ENCODE data around the gene IL17RE. TPM values are rescaled to one million over a fixed set of nuclear protein-coding genes. Genes with fewer than 3 reads are reported as not detected.
A peak's percentile ranks its signal among the peaks of the same experiment; 100 is the strongest.

IL17RE gene
- total and polyA plus RNA-seq, 9 of the 15 experiments (the other 6 are each of a cell fraction or from before 2014, with no cell fraction given): 0.32 to 1.9 (median 0.51) TPM; not detected in 4

DNA sequence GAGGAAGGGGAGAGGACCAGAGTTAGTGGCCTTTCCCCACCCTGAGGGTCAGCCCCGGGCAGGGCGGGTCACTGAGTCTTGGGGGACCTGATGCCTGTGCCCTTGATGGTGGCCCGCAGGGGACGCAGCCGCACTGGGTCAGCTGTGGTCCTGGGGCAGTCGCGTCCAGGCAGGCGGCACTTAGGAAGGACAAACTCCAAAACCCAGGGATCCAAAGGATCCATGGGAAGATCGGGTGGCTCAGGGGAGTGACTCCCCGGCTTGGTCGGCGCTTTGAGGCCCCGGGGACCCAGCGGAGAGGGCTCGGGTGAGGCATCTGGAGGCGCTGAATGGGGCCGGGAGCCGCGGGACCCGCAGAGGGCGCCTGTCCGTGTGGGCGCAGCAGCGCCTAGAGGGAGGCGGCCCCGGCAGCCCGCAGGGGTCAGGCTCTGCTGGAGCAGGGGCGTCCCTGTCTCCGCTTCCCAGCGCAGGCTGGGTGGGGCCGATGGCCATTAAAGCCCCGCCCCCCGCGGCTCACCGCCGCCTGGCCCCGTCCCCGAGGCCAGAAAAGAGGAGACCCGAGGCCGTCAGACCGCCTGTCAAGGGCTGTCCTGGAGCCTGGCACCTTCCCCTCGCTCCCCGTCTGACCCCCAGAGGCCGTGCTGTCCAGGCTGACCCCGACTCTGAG, 40.1 kb upstream of the IL17RE start (continued):
- TF ChIP-seq, protein P1, sequence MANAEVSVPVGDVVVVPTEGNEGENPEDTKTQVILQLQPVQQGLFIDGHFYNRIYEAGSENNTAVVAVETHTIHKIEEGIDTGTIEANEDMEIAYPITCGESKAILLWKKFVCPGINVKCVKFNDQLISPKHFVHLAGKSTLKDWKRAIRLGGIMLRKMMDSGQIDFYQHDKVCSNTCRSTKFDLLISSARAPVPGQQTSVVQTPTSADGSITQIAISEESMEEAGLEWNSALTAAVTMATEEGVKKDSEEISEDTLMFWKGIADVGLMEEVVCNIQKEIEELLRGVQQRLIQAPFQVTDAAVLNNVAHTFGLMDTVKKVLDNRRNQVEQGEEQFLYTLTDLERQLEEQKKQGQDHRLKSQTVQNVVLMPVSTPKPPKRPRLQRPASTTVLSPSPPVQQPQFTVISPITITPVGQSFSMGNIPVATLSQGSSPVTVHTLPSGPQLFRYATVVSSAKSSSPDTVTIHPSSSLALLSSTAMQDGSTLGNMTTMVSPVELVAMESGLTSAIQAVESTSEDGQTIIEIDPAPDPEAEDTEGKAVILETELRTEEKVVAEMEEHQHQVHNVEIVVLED (CRISPR knock-in tag; IDR thresholded peaks at IDR 0.05): 0 out of 2 replicates have a peak, but pooled peaks have one; percentile 32
- peak; percentile 60; the same call in 1 of the 2 replicates for TF ChIP-seq ZBTB17 (CRISPR knock-in tag; IDR thresholded peaks at IDR 0.05)
- TF ChIP-seq CBFB (CRISPR knock-in tag; IDR thresholded peaks at IDR 0.05): no peak; the same call in 1 of the 2 replicates
- no peak for TF ChIP-seq ZNF217 (CRISPR knock-in tag; IDR thresholded peaks at IDR 0.05)
- TF ChIP-seq, protein P2, sequence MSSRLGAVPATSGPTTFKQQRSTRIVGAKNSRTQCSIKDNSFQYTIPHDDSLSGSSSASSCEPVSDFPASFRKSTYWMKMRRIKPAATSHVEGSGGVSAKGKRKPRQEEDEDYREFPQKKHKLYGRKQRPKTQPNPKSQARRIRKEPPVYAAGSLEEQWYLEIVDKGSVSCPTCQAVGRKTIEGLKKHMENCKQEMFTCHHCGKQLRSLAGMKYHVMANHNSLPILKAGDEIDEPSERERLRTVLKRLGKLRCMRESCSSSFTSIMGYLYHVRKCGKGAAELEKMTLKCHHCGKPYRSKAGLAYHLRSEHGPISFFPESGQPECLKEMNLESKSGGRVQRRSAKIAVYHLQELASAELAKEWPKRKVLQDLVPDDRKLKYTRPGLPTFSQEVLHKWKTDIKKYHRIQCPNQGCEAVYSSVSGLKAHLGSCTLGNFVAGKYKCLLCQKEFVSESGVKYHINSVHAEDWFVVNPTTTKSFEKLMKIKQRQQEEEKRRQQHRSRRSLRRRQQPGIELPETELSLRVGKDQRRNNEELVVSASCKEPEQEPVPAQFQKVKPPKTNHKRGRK (tag; IDR thresholded peaks at IDR 0.05): no peak
- TF ChIP-seq, protein P3, sequence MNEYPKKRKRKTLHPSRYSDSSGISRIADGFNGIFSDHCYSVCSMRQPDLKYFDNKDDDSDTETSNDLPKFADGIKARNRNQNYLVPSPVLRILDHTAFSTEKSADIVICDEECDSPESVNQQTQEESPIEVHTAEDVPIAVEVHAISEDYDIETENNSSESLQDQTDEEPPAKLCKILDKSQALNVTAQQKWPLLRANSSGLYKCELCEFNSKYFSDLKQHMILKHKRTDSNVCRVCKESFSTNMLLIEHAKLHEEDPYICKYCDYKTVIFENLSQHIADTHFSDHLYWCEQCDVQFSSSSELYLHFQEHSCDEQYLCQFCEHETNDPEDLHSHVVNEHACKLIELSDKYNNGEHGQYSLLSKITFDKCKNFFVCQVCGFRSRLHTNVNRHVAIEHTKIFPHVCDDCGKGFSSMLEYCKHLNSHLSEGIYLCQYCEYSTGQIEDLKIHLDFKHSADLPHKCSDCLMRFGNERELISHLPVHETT (CRISPR knock-in tag; conservative IDR thresholded peaks at IDR 0.05 in 1 of 2, IDR thresholded peaks at IDR 0.05 in 1 of 2): peak in 1 of 2 experiments; percentile 17; a peak in 1 of 4 replicates
- TF ChIP-seq, protein P4, sequence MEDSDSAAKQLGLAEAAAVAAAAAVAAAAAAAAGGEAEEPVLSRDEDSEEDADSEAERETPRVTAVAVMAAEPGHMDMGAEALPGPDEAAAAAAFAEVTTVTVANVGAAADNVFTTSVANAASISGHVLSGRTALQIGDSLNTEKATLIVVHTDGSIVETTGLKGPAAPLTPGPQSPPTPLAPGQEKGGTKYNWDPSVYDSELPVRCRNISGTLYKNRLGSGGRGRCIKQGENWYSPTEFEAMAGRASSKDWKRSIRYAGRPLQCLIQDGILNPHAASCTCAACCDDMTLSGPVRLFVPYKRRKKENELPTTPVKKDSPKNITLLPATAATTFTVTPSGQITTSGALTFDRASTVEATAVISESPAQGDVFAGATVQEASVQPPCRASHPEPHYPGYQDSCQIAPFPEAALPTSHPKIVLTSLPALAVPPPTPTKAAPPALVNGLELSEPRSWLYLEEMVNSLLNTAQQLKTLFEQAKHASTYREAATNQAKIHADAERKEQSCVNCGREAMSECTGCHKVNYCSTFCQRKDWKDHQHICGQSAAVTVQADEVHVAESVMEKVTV (CRISPR knock-in tag; IDR thresholded peaks at IDR 0.05): peak; percentile 75
- TF ChIP-seq MEIS2 (IDR thresholded peaks at IDR 0.05; ENCODE audit: partially characterized antibody): peak; percentile 16
- TF ChIP-seq, protein P5, sequence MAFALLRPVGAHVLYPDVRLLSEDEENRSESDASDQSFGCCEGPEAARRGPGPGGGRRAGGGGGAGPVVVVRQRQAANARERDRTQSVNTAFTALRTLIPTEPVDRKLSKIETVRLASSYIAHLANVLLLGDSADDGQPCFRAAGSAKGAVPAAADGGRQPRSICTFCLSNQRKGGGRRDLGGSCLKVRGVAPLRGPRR (CRISPR knock-in tag; IDR thresholded peaks at IDR 0.05): no peak
- TF ChIP-seq MYC (IDR thresholded peaks at IDR 0.05; ENCODE audit: low read depth, low read length): peak; percentile 76
- TF ChIP-seq MYC (CRISPR knock-in tag; IDR thresholded peaks at IDR 0.05; ENCODE audit: borderline replicate concordance, low read depth): peak; percentile 37; the same call in 1 of the 2 replicates
- TF ChIP-seq, protein P6, sequence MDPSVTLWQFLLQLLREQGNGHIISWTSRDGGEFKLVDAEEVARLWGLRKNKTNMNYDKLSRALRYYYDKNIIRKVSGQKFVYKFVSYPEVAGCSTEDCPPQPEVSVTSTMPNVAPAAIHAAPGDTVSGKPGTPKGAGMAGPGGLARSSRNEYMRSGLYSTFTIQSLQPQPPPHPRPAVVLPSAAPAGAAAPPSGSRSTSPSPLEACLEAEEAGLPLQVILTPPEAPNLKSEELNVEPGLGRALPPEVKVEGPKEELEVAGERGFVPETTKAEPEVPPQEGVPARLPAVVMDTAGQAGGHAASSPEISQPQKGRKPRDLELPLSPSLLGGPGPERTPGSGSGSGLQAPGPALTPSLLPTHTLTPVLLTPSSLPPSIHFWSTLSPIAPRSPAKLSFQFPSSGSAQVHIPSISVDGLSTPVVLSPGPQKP (CRISPR knock-in tag; IDR thresholded peaks at IDR 0.05): no peak; the same call in 1 of the 2 replicates
- peak; percentile 94 for TF ChIP-seq MTA3 (IDR thresholded peaks at IDR 0.05; ENCODE audit: borderline replicate concordance)
- peak; percentile 87 for TF ChIP-seq ZFX (CRISPR knock-in tag; IDR thresholded peaks at IDR 0.05)
- no peak for TF ChIP-seq ARID2 (IDR thresholded peaks at IDR 0.05)
- TF ChIP-seq U2AF1 (optimal IDR thresholded peaks at IDR 0.05; ENCODE audit: low read depth, low read length): peak; percentile 67
- TF ChIP-seq, protein P7, sequence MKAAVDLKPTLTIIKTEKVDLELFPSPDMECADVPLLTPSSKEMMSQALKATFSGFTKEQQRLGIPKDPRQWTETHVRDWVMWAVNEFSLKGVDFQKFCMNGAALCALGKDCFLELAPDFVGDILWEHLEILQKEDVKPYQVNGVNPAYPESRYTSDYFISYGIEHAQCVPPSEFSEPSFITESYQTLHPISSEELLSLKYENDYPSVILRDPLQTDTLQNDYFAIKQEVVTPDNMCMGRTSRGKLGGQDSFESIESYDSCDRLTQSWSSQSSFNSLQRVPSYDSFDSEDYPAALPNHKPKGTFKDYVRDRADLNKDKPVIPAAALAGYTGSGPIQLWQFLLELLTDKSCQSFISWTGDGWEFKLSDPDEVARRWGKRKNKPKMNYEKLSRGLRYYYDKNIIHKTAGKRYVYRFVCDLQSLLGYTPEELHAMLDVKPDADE (conservative IDR thresholded peaks at IDR 0.05; ENCODE audit: control insufficient read depth, low read depth, low read length): peak; percentile 79

Measured in K562 (cell line).